Activated T-cell treated with anti-CD3 and anti-CD28 coated beads, Interleukin-2, amount 50 U/mL, for 1 hour (primary cell): ENCODE measurements around the gene DDOST.

Experiments used
- DNase-seq: peaks from one replicate; pipeline ENCODE4 v3.0.0-alpha.2; 2020

Gene DDOST

DNA sequence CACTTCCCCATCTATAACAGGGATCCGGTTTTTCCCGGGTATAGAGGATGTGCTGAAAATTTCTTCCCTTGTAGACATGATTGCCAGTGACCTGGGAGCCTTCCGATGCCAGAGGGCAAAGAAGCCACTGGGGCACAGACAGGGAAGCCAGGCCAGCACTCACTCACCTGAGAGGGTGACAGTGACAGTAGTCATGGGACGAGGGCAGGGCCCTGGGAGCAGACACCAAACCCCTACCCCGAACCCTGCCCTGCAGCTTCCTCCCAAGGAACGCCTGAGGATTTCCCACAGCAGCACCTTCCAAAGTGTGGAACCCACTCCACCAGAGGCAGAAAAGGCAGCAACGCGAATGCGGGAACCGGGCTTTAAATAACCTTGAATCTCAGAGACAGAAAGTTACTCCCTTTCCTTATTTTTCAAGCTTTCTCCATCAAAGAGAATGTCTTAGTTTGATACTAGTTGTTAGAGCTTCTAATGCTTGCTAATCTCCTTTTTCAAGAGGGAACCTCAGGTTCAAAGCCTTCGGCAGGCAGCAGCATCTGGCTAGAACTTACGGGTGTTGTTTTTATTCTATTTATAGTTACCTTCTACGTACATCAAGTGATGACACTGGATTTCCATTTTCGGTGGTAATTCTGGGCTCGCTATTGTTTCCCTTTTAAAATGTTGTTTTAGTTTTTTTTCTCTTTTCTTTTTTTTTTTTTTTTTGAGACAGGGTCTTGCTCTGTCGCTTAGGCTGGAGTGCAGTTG lies 2.8 kb downstream of the DDOST start:
- DNase-seq, result no peak

DNA sequence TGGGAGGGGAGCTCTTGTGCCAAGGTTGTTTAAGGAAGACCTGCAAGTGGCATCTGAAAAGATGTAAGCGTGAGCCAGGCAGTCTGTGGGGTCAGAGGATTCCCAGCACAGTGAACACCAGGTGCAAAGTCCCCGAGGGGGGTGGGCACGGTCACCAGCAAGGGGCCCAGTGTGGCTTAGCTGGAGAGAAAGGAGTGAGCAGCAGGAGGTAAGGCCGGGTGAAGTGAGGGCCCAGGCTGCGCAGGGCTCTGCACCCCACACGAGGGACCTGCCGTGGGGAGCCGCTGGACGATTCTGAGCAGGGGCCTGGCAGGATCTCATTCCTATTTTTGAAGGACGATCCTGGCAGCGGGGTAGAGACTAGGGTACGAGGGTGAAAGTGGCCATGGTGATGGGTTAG lies 4.1 kb downstream of the DDOST start:
- no peak for DNase-seq

DNA sequence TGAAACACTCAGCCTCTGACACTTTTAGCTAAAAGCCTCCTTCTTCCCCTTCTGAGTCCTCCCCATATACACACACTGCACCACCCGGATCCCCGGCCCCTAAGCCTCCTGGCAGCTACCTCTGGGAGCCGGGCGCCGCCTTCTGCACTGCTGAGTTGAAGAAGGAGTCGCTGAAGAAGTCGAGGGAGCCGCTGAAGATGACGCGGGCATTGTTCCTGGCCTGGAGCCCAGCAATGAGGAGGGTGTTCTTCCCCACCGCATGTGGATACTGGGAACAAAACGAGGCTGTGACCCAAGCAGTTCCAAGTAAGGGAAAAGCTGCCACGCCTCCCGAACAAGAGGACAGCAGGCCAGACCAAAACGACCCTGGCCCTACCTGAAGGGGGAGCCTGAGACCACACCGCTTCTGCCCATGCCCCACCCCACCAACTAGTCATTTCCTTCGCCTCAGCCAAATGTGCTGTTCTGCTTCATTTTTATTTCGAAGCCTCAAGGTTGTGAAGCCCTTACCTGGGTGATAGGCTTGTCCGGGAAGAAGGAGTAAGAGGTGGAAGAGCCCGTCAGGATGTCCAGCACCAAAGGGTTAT lies 7.0 kb downstream of the DDOST start:
- no peak for DNase-seq

DNA sequence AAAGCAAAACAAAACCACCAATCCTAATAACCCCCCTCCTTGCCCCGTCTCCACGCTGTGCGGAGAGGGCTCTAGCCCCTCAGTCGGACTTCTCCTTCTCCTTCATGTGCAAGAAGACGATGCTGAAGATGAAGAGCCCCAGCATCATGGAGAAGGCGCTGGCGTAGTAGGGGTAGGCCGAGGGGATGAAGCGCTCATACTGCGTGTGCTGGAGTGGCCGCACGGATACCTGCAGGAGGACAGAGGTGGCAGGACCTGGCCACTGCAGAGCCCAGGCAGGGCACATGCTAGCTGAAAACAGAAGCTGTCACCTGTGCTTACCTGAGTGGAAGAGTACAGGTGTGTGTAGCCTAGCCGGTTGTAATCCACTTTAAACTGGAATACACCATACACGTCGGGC lies 8.9 kb downstream of the DDOST start:
- no peak for DNase-seq

DNA sequence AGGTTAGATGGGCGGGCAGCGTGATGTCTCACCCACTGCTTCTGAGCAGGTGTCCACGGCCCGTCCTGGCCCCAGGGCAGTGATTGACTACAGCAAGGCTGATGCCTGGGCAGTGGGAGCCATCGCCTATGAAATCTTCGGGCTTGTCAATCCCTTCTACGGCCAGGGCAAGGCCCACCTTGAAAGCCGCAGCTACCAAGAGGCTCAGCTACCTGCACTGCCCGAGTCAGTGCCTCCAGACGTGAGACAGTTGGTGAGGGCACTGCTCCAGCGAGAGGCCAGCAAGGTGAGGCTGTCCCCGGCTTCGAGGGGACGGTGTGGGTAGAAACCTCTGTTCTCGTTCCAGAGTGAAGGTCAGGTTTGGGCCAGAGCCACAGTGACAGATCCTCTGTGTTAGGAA lies 12.2 kb downstream of the DDOST start:
- no peak for DNase-seq

DNA sequence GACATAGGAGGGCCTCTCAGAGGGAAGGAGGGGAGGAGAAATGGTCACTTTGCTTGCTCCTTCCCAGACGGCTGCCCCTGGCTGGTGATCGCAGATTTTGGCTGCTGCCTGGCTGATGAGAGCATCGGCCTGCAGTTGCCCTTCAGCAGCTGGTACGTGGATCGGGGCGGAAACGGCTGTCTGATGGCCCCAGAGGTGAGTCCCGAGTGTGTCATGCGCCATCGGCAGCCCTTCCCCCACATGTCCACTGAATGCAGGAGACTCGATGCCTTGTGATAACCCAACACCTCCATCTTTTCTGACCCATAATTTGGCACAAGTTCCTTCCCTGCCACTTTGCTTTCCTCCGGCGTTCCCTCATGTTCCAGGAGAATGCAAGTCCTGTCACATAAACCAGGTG lies 12.7 kb downstream of the DDOST start:
- no peak for DNase-seq

DNA sequence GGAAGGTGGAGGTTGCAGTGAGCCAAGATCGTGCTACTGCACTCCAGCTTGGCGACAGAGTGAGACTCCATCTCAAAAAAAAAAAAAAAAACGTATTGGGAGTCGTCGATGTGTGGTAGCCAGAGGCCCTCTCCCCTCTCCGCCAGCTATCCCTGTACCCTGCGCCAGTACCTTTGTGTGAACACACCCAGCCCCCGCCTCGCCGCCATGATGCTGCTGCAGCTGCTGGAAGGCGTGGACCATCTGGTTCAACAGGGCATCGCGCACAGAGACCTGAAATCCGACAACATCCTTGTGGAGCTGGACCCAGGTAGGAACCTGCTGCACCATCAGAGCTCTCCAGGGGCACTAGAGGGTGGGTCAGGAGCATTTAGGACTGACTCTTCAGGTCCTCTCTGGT lies 15.8 kb downstream of the DDOST start:
- DNase-seq, result no peak

DNA sequence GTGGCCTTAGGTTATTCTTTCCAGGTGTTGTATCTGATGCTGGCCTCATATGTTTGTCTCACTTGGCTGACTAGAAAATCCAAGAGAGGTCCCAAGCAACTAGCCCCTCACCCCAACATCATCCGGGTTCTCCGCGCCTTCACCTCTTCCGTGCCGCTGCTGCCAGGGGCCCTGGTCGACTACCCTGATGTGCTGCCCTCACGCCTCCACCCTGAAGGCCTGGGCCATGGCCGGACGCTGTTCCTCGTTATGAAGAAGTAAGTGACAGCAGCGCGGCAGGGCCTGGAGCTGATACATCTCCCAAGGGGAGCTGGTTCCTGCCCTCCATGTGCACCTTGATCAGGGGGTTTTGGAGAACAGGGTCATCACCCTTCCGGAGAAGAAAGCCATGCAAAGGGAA lies 16.8 kb downstream of the DDOST start:
- DNase-seq, result no peak

DNA sequence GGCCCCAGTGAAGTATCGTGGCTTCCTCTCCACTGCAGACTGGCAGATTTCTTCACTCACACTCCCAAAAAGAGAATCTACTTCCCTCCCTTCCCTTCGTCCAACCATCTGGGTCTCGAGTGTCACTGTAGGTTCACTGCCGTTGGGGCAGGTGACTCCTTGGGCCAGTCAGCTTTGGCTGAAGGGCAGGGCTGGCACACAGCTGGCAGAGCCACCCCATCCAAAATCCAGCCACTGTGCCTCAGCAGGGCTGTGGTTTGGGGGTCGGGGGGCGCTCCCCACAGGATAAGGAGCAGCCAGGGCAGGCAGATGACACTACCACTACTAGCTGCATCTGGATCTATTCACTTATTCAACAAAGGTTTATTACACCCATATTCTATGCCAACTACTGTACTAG lies 18.1 kb downstream of the DDOST start:
- no peak for DNase-seq

DNA sequence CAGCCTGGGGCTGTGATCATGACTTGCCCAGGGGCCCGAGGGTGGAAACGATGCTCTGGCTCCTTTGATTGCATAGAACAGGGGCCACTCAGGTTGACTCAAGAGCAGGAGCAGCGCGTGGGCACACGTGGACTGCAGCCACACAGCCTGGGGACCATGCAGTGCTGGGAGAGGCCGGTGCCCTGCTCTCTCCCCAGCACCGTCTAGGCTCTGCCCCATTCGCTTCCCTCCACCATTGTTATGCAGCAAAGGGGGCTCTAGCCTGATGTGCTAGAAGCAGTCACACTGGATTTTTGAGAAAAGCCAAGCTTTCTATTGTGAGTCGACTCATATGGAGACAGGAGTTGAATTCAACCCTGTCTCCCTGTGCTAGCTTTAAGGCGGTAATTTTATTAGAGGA lies 19.2 kb downstream of the DDOST start:
- no peak for DNase-seq

DNA sequence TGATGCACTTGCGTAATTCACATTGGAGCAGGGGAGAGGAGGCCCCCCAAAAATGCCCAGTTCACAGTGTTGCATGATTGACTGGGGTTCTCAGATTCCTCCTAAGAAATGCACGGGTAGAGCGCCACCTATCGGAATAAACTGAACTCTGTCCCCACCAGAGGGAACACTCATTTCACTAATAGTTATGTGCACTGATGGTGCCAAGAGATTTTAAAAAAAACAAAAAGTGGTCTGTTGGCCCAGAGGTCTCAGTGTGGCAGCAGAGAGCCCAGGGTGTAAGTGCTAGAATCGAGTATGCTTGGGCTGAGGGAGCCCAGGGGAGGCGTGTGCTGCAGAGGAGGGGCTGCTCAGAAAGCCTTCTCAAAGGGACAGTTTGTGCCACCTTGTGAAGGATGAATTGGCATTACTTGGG lies 21.0 kb downstream of the DDOST start:
- DNase-seq, result peak; percentile 41

DNA sequence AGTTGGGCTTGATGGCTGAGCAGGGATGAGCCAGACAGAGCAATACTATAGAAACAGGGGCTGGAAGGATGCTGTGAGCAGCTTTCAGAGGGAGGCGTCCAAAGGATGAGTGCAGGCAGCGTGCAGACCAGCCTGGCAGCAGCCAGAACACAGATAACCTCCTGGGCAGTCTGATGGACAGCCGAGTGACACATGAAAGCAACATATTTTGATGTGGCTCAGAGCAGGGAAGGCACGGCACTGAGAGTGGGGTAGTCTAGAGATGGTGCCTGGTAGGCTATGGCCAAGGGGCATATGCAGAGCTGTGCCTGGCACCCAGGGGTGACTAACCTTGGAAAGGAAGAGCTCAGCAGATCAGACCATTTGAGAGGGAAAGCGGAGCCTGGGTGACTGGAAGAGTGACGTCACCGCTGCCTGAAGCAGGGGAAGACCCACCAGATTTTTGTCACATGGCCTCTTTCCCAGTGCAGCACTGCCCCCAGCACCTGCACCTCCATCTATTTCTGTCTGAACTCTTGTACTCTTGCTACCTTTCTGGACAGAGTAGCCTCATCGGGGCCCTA lies 24.3 kb downstream of the DDOST start:
- no peak for DNase-seq

DNA sequence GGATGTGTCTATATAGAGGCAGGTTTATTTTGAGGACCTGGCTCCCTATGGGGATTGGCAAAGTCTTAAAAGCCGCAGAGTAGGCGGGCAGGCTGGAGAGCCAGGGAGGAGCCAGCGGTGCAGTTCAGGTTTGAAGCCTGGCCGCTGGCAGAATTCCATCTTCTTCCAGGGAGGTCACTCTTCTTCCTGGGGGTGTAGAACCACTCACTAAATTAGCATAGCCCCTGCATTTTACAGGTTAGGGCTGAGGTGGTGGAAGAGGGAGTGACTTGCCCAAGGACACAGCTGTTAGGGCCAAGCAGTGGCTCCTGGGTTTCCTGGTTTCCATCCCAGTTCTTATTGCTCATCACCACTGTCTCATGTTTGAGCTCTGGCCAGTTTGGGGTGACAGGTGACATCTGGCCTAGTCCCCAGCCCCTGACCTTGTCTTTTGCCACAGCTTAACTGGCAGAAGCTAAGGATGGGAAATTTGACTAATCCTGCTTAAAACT lies 26.5 kb downstream of the DDOST start:
- DNase-seq, result peak; percentile 37

DNA sequence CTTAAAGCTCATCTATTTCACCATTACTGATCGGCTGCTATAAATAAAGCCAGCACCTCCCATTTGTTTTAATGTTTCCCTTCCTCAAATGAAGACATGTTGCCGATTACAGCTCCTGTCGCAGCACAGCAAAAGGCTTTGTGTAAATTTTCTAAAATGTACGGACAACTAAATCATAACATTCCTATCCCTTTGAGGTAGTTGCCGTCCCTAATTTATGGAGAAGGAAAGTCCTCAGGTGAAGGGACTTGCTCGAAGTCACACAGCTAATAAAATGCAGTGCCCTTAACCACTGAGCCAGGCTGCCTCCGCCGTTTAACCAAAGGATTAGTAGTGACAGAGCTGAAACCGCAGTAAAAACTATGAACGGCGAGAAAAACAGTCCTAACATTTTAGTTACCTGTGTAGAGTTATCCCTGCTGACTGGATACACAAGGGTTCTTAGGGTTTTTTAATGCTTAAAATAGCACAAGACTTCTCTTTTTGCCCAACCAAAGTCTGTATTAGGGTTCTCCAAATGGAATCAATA lies 27.0 kb downstream of the DDOST start:
- DNase-seq, result peak; percentile 34

DNA sequence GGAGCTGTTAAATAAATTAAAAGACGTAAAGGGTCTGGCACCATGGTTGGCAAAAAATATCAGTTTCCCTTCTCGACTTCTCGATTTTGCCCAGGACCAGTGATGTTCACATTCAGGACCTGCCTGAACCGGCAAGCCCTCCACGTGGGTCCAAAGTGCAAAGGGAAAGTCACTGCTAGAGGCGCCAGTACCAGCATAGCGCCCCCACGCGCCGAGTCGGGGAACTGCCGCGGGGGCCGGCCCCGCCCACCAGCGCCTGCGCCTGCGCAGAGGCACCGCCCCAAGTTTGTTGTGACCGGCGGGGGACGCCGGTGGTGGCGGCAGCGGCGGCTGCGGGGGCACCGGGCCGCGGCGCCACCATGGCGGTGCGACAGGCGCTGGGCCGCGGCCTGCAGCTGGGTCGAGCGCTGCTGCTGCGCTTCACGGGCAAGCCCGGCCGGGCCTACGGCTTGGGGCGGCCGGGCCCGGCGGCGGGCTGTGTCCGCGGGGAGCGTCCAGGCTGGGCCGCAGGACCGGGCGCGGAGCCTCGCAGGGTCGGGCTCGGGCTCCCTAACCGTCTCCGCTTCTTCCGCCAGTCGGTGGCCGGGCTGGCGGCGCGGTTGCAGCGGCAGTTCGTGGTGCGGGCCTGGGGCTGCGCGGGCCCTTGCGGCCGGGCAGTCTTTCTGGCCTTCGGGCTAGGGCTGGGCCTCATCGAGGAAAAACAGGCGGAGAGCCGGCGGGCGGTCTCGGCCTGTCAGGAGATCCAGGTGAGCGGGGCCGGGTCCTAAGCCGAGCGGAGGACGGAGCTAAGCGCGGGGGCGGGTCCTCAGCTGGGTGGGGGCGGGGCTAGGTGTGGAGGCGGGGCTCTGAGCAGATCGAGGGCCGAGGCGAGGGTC lies 27.7 kb downstream of the DDOST start, which contains the start of gene PINK1:
PINK1 (plus strand) TSS at position 269 of the 875 bp plus-strand sequence; CDS start at position 360, 91 bp downstream.
- DNase-seq, result peak; percentile 99

DNA sequence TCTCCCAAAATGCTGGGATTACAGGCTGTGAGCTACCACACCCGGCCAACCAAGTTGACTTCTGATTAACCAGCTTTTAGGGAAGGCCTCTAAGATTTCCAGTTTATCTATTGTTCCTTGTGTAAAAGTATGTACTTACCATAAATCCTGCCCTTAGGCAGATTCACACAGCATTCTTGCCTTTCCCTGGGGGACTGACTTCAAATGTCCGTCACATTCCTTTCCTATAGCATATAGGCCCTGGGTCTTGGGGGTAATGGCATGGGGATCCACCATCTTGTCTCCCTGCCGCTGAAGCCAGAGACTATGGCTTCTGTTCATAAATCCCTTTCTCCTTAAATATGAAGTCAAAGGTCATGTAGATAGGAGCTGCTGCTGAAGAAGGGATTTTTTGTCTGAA lies 28.8 kb downstream of the DDOST start:
- no peak for DNase-seq

DNA sequence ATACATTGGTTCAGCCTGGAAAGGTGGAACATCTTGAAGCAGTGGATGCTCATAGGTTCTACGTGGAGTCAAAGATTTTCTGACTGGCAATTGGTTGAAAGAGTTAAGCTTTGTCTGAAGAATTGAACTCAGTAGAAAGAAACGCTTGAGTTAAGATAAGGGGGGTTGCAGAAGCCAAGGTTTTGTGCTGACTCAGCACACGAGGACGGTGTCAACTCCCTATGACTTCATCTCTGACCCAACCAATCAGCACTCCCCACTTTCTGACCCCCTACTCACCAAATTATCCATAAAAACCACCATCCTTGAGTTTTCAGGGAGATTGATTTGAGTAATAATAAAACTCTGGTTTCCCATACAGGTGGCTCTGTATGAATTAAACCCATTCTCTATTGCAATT lies 30.4 kb downstream of the DDOST start:
- no peak for DNase-seq

DNA sequence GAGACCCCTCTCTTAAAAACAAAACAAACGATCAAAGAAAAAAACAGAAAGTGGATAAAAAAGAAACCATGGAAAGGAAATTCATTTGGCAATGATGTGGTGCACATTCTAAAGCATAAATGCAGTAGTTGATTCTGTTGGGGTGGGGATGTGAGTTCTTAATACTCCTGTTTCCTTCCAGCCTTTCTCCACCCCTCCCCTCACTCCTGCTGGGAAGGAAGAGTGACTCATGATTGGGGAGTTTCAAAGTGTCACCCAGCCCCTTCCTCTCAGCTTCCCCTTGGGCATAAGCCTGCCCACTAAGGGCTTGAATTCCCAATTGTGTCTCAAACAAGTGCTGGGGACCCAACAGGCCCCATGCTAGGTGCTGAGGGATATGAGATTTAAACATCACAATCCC lies 34.6 kb downstream of the DDOST start:
- no peak for DNase-seq

DNA sequence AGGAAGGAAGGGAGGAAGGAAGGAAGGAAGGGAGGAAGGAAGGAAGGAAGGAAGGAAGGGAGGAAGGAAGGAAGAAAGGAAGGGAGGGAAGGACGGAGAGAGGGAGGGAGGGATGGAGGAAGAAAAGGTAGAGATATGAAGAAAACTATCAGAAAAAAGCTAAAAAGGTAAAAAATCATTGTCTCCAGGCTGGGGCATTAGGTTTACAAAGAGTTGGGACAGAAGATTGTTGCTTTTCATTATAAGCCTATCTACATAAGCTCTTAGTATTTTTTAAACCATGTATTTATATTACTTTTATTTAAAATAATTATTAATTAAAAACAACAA lies 35.1 kb downstream of the DDOST start:
- DNase-seq, result no peak

DNA sequence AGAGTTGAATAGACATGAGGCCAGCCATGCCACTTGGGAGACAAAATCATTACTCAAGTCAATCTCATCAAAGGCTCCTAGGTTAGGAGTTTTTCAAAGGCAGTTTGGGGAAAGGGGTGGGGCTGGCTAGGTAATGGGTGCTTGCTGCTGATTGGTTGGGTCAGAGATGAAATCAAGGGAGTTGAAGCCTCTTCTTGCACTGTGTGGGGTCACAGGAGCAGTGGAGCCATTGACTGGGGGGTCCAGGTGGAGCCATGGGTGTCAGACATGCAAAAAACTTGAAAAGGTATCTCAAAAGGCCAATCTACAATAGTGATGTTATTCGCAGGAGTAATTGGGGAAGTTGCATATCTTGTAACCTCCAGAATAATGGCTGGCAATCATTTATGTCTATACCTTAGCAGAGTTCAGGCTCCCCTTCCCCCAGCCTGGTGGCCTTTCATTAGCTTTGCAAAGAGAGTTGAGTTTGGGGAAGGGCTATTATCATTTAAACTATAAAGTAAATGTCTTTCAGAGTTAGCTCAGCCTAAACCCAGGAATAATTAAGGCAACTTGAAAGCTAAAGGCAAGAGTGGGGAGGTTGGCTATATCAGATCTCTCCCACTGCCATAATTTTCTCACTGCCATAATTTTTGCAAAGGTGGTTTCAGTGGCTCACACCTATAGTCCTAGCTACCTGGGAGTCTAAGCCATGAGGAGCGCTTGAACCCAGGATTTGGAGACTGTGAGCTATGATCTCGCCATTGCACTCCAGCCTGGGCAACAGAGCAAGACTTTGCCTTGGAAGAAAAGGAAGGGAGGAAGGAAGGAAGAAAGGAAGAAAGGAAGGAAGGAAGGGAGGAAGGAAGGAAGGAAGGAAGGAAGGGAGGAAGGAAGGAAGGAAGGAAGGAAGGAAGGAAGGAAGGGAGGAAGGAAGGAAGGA lies 35.7 kb downstream of the DDOST start:
- no peak for DNase-seq

DNA sequence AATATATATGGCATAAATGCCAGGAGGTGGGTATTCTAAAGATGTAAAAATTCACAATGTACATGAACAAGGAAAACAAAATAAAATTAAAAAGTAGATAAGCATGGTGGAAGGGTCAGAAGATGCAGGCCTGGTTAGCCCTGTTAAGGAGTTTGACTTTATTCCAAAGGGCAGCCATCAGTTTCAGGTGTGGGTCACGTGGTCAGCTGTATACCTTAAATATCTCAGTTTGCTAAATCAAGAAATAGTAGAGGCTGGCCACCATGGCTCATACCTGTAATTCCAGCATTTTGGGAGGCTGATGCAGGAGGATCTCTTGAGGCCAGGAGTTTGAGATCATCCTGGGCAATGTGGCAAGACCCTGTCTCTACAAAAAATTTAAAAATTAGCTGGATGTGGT lies 36.5 kb downstream of the DDOST start:
- no peak for DNase-seq

DNA sequence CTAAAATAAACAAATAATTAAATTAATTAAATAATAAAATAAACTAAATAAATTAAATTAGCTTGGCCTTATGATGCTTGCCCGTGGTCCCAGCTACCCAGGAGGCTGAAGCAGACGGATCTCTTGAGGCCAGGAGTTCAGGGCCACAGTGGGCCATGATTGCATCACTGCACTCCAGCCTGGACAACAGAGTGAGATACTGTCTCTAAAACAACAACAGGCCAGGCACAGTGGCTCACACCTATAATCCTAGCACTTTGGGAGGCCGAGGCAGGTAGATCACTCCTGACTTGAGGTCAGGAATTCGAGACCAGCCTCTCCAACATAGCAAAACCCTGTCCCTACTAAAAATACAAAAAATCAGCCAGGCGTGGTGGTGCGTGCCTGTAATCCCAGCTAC lies 40.2 kb downstream of the DDOST start:
- DNase-seq, result no peak
